ENCODE results near the gene SCIN. TPM values are rescaled to one million over a fixed set of nuclear protein-coding genes. Genes with fewer than 3 reads are reported as not detected.

SCIN gene
- total and polyA plus RNA-seq, 2 of the 8 experiments (the other 6 are each of a cell fraction or from before 2014, with no cell fraction given): 0.47 to 1.9 TPM

DNA sequence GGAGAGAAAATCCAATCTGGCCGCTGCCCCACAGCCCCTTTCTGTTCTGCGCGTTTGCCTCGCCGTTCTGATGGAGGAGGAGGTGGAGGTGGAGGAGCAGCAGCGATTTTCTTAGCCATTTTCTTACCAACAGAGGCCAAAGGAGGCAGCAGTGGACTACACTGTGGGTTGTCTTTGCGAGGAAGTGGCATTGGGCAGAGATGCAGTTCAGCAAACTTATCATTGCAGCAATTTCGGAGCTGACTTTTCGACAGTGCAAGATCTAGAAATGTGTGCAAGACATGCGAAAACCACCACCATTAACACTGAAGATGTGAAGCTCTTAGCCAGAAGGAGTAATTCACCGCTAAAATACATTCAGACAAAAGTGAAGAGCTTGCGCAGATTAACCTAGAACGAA is 115.0 kb downstream of the SCIN start:
- peak overlapping the region; percentile 91 for H2BK120ac ChIP-seq (replicated peaks; ENCODE audit: low read depth, low read length)
- H3K23me2 ChIP-seq (ENCODE audit: low read depth, low read length): no peaks in the 10 kb centered on the region; the same call in 1 of the 2 replicates
- H3K14ac ChIP-seq (ENCODE audit: insufficient read length): no peak overlapping the region
- H3K36me3 ChIP-seq (ENCODE audit: control insufficient read depth in 2 of 4, insufficient read depth in 4 of 4, low read length in 3 of 4): no peaks in the 10 kb centered on the region; a peak in 1 of 8 replicates
- peak overlapping the region; percentile 62; the same call in 1 of the 2 replicates for H2BK20ac ChIP-seq (ENCODE audit: low read length)
- H3K27ac ChIP-seq (ENCODE audit: low read depth, low read length): no peak overlapping the region
- peak overlapping the region in 1 of 2 experiments; percentile 42; a peak in 2 of 4 replicates for H3K4me2 ChIP-seq (ENCODE audit: insufficient read depth in 1 of 2, low read depth in 2 of 2, low read length in 2 of 2)
- DNase-seq (ENCODE audit: low read depth in 1 of 2, low spot score in 2 of 2): peak; percentile 29 to 61
- no peak overlapping the region for H3K18ac ChIP-seq (ENCODE audit: extremely low read depth, low read length)
- H3K4me1 ChIP-seq (replicated peaks in 1 of 4; ENCODE audit: control insufficient read depth in 3 of 4, insufficient read depth in 4 of 4, low read length in 3 of 4): peaks cover 0 to 7% (median 3%) of the 10 kb centered on the region in 4 experiments; a peak in 4 of 7 replicates
- H2BK12ac ChIP-seq (ENCODE audit: low read depth, low read length): peak overlapping the region; percentile 52; the same call in 1 of the 2 replicates
- 0 out of 2 replicates have a peak overlapping the region, but pooled peaks have one; percentile 48 for H2BK15ac ChIP-seq (ENCODE audit: low read length)
- no peak overlapping the region for H3K4ac ChIP-seq (replicated peaks; ENCODE audit: insufficient read length, low read depth, low read length)
- no peak overlapping the region for H4K8ac ChIP-seq (ENCODE audit: extremely low read depth, insufficient read depth, low read length)
- no peaks in the 10 kb centered on the region for H3K9me3 ChIP-seq (ENCODE audit: insufficient read depth in 2 of 2, low read depth in 1 of 2, low read length in 1 of 2)
- FAIRE-seq: no peak
- H2AK5ac ChIP-seq (ENCODE audit: low read depth, low read length): no peak overlapping the region
- H4K20me1 ChIP-seq (replicated peaks in 1 of 2; ENCODE audit: control insufficient read depth in 1 of 2, insufficient read depth in 2 of 2, low read length in 2 of 2): no peaks in the 10 kb centered on the region
- H2AFZ ChIP-seq (ENCODE audit: low read length): no peak overlapping the region
- H3K79me1 ChIP-seq (ENCODE audit: low read depth, low read length): no peaks in the 10 kb centered on the region
- H3K23ac ChIP-seq (ENCODE audit: insufficient read length): no peak overlapping the region
- H4K5ac ChIP-seq (ENCODE audit: insufficient read length, low read depth, low read length): no peak overlapping the region
- POLR2A ChIA-PET (ENCODE audit: partially characterized antibody): interaction anchor here (0.8 to 1.9 kb wide), 3 partner anchors 359 to 569 kb away, joined by 3 to 6 read pairs (median 3); no protein-coding TSS in a partner anchor
- TF ChIP-seq YY1 (IDR thresholded peaks at IDR 0.05; ENCODE audit: low read depth, low read length) (0 out of 2 replicates have a peak, but pooled peaks have one; percentile 43), RXRA (IDR thresholded peaks at IDR 0.05; ENCODE audit: insufficient read depth, low read depth, low read length) (no peak), CTCF (IDR thresholded peaks at IDR 0.05; ENCODE audit: control extremely low read depth in 1 of 3, insufficient read depth in 1 of 3, low read depth in 1 of 3, low read length in 3 of 3) (peak; percentile 63 to 80 (median 63)), RAD21 (IDR thresholded peaks at IDR 0.05 in 1 of 2, conservative IDR thresholded peaks at IDR 0.05 in 1 of 2; ENCODE audit: low read depth in 2 of 2, low read length in 2 of 2) (peak; percentile 87 to 88), EZH2 (IDR thresholded peaks at IDR 0.05; ENCODE audit: low read depth, low read length, severe bottlenecking) (no peak), ASH2L (IDR thresholded peaks at IDR 0.05; ENCODE audit: low read length) (no peak)
- TF ChIP-seq, protein P1, sequence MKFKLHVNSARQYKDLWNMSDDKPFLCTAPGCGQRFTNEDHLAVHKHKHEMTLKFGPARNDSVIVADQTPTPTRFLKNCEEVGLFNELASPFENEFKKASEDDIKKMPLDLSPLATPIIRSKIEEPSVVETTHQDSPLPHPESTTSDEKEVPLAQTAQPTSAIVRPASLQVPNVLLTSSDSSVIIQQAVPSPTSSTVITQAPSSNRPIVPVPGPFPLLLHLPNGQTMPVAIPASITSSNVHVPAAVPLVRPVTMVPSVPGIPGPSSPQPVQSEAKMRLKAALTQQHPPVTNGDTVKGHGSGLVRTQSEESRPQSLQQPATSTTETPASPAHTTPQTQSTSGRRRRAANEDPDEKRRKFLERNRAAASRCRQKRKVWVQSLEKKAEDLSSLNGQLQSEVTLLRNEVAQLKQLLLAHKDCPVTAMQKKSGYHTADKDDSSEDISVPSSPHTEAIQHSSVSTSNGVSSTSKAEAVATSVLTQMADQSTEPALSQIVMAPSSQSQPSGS (IDR thresholded peaks at IDR 0.05; ENCODE audit: low read length): no peak
- WGBS, 2 experiments (ENCODE audit: extremely low coverage in 1 of 2, insufficient coverage in 1 of 2, insufficient read length in 1 of 2, insufficient replicate concordance in 2 of 2, low coverage in 1 of 2, low lambda C conversion rate in 2 of 2, missing lambda C conversion rate in 1 of 2): 62% methylated on average over 13 of the region's 13 CpGs; no CpG with 5 or more reads in 1 of the 2 experiments
- H3K56ac ChIP-seq (replicated peaks; ENCODE audit: insufficient read length, low read depth, low read length): no peak overlapping the region
- peaks cover 0 to 28% of the 10 kb centered on the region in 2 experiments; a peak in 3 of 4 replicates for H3K79me2 ChIP-seq (ENCODE audit: control insufficient read depth in 1 of 2, insufficient read depth in 2 of 2, low read length in 2 of 2)
- no peak overlapping the region for H2BK5ac ChIP-seq (ENCODE audit: low read depth, low read length)
- no peak overlapping the region for H3K9ac ChIP-seq (replicated peaks in 1 of 4; ENCODE audit: extremely low read depth in 1 of 4, low read depth in 3 of 4, low read length in 3 of 4)
- H3K27me3 ChIP-seq (replicated peaks in 1 of 4; ENCODE audit: control insufficient read depth in 3 of 4, extremely low read depth in 1 of 4, insufficient read depth in 3 of 4, low read length in 3 of 4): no peaks in the 10 kb centered on the region; a peak in 1 of 7 replicates
- no peak overlapping the region for H3K4me3 ChIP-seq (ENCODE audit: extremely low read depth in 1 of 4, insufficient read depth in 2 of 4, low read depth in 3 of 4, low read length in 4 of 4)
- CTCF ChIA-PET (ENCODE audit: partially characterized antibody): interaction anchor here (0.7 to 10.0 kb wide), 54 partner anchors 11 to 594 kb away, joined by 3 to 82 read pairs (median 4); no protein-coding TSS in a partner anchor
- H4K91ac ChIP-seq (replicated peaks; ENCODE audit: insufficient read length, low read length): peak overlapping the region; percentile 75
